SHP77 treated with DMSO at 0.1 percent for 48 hours (cell line): ENCODE measurements around the gene GLIPR1L1.

Source experiments
- DNase-seq: peaks from one replicate; lab custom pipeline; 2025; lab: John Stamatoyannopoulos, UW

GLIPR1L1 gene

DNA sequence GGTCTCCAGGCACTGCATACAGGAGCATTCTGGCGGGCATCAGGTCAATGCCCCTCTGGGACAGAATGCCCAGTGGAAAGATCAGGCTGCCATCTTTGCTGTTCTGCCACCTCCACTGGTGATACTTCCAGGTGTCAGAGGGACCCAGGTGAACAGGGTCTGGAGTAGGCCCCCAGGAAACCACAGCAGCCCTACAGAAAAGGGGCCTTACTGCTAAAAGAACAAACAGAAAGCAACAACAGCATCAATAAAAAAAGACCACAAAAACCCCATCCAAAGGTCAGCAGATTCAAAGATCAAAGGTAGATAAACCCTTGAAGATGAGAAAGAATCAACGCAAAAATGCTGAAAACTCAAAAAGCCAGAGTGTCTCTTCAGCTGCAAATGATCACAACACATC, 15.9 kb downstream of the GLIPR1L1 start:
- DNase-seq: no peak

DNA sequence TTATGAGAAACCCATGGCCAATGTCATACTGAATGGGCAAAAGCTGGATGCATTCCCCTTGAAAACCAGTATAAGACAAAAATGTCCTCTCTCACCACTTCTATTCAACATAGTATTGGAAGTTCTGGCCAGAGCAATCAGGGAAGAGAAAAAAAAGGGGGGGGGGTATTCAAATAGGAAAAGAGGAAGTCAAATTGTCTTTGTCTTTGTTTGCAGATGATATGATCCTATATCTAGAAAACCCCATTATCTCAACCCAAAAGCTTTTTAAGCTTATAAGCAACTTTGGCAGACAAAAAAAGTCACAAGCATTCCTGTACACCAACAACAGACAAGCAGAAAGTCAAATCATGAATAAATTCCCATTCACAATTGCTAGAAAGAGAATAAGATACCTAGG, 19.5 kb downstream of the GLIPR1L1 start:
- no peak for DNase-seq

DNA sequence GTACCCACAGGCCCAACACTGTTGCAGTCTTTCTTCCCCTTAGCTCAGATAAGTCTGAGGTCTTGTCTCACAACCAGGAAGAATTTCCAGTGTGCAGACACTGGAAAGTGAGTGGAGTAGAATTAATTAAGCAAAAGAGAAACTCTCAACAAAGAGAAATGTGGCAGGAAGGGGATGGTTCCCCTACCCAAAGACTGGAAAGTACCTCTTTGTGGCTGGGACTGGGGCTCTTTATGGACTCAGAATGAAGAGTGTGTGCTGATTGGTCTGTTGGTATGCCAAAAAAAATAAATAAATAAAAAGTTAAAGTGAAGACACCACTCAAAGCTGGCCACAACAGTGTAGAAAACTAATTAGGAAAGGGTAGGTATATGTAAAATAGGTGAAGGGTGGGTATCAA, 26.4 kb downstream of the GLIPR1L1 start:
- no peak for DNase-seq

DNA sequence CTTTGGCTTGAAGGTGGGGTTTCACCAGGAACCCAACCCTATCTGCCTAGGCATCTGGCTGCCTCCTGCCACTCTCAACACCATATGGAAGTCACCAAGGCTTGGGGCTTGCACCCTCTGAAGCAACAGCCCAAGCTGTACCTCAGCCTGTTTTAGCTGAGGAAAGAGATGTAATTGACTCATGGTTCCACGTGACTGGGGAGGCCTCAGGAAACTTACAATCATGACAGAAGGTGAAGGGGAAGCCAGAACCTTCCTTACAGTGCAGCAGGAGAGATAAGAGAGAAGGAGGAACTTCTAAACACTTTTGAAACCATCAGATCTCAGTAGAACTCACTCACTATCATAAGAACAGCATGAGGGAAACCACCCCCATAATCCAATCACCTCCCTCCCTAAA, 26.9 kb downstream of the GLIPR1L1 start:
- no peak for DNase-seq

DNA sequence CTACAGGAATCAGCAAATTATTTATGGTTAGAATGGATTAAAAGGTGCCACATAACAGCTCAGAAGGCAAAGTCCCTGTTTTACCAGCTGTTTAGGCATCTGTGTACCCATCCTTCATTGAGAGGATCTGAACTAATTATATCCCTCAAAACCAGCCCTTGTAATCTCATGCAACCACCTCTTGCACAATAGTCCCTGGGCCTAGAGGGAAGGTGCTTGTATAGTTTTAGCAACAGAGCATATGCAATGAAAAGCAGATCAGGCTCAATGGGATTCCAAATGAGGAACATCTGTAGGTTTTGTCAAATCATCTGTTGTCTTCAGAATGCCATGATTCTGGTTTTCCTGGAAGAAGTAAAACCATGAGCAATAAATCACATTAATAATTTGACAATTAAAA, 30.4 kb downstream of the GLIPR1L1 start:
- no peak for DNase-seq

DNA sequence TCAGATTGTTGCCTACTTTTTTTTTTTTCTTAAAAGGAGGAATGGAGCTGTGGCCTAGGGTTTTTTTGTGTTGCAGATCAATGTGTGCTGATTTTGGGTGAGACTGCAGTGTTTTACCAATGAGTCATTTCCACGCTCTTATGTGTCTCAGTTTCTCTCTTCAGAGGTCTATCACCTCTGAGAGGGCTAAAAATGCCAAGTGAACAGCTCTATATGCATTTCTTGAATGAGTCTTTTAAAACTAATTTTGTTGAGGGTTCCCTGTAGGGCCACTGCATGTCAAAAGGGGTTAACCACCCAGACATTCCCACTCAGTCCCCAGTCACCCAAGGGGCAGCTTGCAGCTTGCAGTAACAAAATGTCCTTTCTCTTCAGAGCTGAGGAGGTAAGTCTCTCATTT, 32.2 kb downstream of the GLIPR1L1 start:
- no peak for DNase-seq

- DNase-seq: no peak
Observed at GRCh38 chr12:75374971-75375370, 40.5 kb downstream of the GLIPR1L1 start.

DNA sequence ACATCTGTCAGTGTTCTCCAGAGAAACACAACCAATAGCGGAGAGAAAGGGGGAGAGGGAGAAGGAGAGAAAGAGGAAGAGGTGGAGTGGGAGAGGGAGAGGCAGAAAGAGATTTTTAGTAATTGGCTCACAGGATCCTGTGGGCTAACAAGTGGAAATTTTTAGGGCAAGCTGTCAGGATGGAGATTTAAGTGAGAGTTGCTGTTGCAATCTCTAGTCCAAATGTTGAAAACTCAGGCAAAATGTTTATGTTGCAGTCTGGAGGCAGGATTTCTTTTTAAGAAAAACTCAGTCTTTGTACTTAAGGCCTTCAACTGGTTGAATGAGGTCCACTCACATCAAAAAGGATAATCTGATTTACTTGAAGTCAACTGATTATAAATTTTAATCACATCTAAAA, 43.9 kb downstream of the GLIPR1L1 start:
- DNase-seq: no peak

- no peak for DNase-seq
Observed at GRCh38 chr12:75389061-75389460, 54.6 kb downstream of the GLIPR1L1 start.

DNA sequence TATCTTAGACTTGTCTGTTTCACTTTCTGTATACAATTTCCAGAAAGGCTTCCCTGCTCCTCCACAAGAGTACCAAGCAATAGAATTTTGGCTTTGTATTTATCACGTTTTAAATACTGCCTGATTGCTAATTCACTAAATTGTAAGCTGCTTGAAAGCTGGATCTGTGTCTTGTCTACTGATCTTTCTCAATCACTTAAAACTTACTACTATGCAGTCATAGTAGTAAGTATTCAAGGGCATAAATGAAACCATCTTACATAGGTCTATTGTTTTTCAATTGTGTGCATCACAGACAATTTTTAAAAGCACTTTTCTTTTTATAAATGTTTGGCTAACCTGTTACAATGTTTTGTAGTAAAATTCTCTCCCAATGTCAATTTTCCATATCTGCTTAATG, 55.2 kb downstream of the GLIPR1L1 start:
- no peak for DNase-seq

DNA sequence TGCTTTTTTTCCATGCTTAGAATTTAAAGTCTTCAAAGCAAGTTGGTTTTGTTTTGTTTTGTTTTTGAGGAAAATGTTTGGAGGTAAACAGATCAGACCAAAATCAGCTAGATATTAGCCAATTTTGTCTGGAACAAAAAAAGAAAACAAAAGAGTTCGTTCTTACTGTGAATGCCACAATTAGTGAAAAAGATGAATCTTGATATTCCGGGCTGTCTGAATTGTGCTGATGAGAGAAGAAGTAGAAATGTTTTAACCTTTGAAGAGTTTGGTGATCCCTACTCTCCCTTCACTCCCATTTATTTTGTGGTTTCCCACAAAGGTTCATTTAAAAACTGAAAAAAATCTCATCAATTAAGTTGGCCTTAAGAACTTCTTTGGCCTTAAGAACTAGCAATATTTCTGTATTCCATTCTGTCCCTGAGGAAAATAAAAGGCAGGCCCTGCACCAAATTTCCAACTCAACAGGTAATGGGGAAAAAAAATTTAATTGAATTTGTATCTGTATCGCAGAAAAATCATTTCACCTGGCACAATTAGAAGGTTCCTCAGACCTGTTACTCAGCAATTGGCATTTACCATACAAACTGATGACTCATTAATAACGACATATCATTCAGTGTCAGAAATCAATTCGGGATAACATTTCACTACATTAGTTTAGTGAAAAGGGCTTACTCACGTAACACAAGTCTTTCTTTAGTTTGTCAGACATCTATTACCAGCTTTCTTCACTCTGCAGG, 55.9 kb downstream of the GLIPR1L1 start:
- no peak for DNase-seq

DNA sequence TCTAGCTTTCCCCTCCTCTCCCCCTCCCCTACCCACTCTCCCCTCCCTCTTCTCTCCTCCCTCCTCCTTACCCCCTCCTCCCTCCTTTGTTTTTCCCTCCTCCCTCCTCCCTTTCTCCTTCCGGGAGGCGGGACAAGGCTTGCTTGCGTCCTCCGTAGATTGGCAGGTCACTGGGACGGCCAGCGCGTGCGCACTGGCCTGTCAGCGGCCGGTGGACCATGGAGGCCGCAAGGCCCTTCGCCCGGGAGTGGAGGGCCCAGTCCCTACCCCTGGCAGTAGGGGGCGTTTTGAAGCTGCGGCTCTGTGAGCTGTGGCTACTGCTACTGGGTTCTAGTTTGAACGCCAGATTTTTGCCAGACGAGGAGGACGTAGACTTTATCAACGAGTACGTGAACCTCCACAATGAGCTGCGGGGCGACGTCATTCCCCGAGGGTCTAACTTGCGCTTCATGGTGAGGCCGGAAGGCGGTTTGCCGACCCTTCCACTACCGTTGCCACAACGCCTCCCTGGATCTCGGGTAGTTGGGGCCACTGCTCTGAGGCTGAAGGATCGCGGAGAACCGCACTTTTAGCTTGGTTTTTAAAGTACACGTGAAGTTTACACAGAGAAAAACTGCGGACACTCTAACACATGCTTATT, 56.5 kb downstream of the GLIPR1L1 start, which contains the start of gene GLIPR1L2:
TSS of gene GLIPR1L2 (plus strand) at position 191 of the 640 bp plus-strand sequence. CDS start at position 219, 28 bp downstream.
- peak; percentile 99 for DNase-seq

GRCh38 chr12:75404231-75404630, 69.8 kb downstream of the GLIPR1L1 start:
- no peak for DNase-seq

DNA sequence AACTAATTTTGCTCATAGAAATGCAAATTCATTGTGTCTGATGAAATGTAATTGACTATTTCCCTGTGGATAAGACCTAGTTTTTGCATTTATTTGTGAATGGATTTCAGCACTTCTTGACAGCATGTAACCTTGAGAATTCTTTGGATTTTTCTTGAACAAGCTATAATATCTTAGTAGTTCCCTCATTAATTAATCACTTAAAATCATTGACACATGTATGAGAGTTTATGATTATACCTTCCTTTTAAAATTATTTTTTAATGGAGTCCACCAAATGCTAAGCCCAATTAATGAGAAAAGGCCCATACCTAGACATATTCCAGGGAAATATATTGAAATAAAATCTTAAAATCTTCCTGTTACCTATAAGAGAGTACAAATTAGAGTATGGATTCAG, 73.2 kb downstream of the GLIPR1L1 start:
- DNase-seq: no peak

GRCh38 chr12:75409830-75410229, 75.4 kb downstream of the GLIPR1L1 start:
- DNase-seq: no peak

- no peak for DNase-seq
Observed at GRCh38 chr12:75414671-75415070, 80.2 kb downstream of the GLIPR1L1 start.

GRCh38 chr12:75419841-75420240, 85.4 kb downstream of the GLIPR1L1 start:
- no peak for DNase-seq
